Upper lobe of left lung (tissue), 4 donors: ENCODE measurements around the gene KCNIP1.

ENCODE experiments used
- POLR2A ChIP-seq, 4 donors: fragments of 450-650 bp; IDR thresholded peaks; one replicate each; pipeline ENCODE4 v1.5.1; 2016 to 2017; ENCODE audit warnings: antibody characterized with exemption in 4 of 4, mild to moderate bottlenecking in 2 of 4
- POLR2AphosphoS5 ChIP-seq, 2 donors: sonication (generic); formaldehyde crosslinking; IDR thresholded peaks; one replicate each; pipeline ENCODE4 v1.5.1; 2017; ENCODE audit warnings: antibody characterized with exemption in 2 of 2
- TF ChIP-seq, protein P1 (sequence below), 6 experiments: fragments of 450-650 bp in 4 of 6; fragments of 200-600 bp in 2 of 6; sonication (generic) in 2 of 6; IDR thresholded peaks; one replicate each; pipeline ENCODE4 v1.5.1; 2016 to 2019; ENCODE audit warnings: antibody characterized with exemption in 6 of 6

DNA sequence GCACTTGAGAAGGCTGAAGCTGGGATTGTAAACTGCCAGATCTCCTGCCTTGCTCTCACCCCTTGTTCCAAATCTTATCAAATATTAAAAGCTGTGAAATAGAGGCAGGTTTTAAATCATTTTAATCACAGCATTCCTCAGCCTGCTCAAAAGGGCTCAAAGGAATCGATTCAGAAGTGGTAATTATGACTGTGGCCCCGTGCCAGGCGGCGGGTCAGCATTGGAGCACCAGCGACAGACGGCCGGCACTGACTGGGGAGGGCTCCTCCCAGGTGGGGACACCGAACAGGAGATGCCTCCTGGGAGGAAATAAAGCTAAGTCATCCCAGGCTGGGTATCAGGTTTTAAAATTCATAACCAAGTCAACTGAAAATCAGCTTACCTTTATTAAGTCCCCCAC, 66.7 kb downstream of the KCNIP1 start:
- TF ChIP-seq, protein P1, sequence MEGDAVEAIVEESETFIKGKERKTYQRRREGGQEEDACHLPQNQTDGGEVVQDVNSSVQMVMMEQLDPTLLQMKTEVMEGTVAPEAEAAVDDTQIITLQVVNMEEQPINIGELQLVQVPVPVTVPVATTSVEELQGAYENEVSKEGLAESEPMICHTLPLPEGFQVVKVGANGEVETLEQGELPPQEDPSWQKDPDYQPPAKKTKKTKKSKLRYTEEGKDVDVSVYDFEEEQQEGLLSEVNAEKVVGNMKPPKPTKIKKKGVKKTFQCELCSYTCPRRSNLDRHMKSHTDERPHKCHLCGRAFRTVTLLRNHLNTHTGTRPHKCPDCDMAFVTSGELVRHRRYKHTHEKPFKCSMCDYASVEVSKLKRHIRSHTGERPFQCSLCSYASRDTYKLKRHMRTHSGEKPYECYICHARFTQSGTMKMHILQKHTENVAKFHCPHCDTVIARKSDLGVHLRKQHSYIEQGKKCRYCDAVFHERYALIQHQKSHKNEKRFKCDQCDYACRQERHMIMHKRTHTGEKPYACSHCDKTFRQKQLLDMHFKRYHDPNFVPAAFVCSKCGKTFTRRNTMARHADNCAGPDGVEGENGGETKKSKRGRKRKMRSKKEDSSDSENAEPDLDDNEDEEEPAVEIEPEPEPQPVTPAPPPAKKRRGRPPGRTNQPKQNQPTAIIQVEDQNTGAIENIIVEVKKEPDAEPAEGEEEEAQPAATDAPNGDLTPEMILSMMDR (IDR thresholded peaks at IDR 0.05) = no peak
- TF ChIP-seq POLR2A (IDR thresholded peaks at IDR 0.05) = no peak
- TF ChIP-seq POLR2AphosphoS5 (IDR thresholded peaks at IDR 0.05) = no peak
